Measurements from ENCODE around the gene LRRC51. TPM values are rescaled to one million over a fixed set of nuclear protein-coding genes. Genes with fewer than 3 reads are reported as not detected.

Gene LRRC51
- total RNA-seq = 3.9 and 13.5 TPM in 2 replicates

DNA sequence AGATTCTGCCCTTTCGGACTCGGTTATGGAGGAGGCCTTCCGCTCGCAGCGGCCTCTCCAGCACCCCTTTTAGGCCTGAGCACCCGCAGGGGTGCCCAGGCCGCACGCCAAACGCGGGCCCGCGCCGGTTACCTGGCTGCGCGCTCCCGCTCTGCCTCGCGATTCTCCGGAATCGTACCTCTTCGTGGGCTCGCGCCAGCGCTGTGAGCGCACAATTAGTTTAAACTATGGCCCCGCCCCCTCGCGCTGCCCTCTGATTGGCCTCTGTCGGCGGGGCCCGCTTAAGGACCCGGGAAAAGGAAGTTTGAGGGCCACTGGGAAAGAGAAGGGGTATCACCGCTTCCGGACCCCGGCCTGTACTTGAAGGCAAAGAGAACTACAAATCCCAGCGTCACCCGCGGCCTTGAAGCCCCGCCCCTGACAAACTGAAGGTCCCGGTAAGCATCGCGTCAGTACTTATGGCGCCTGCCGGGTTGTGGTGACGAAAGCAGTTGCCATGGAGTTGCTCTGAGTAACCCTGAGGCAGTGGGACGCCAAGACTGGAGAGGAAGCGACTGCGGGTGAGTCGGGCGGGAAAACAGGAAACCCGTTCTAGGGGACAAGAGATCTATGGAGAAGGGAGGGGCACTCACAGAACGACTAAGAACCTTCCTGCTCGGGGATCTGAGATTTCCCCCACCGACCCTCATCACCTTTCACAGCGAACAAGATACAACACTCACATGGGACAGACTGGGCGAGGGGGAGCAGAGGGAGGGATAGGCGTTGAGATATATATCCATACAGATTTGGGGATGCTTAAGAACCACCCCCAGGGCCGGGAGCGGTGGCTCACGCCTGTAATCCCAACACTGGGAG is at the start of gene LRRC51, which contains the start of gene NUMA1:
LRRC51 (plus strand) TSS at position 525 of the 858 bp plus-strand sequence. CDS start 8,234 bp downstream, outside the sequence.
NUMA1 (minus strand) TSS at position 217 of the 858 bp plus-strand sequence. CDS start 44,599 bp downstream, outside the sequence.

DNA sequence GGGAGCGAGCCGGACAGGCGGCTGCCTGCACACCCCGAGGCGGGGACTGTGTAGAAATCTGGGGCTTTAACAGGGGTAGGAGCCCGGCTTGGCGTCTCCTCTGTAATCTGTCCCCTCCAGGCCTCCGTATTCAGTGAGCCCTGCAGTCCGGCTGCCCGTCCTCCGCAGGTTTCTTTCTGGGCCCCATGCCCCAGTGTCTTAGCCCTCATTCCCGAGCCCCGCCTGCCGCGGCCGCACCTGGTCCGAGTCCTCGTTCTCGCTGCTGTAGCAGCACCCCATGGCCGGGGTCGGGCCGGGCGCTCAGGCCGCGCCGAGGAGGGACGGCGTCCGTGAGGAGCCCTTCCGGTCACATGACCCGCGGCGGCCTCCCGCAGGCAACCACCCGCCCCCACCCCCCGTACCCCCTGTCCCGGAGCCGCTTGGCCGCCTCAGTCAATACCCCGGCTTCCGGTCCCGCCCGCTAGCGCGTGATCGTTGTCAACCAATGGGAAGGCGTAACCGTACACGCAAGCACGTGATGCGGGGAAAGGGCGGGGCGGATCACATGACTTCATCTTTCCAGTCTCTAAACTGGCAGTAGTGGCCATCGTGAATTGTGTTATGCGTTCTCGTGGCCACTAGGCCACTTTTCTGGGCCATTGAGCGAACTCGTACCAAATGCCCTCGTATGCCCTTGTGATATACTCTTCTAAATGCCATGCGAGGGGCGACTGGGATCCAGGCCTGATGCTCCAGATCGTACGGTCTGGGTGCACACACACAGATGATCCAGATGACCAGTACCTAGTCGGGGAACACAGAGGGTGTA is 22.5 kb downstream of the LRRC51 start, which contains the start of gene LAMTOR1:
LAMTOR1 (minus strand) TSS at position 352 of the 808 bp plus-strand sequence; CDS start at position 279, 73 bp downstream.

DNA sequence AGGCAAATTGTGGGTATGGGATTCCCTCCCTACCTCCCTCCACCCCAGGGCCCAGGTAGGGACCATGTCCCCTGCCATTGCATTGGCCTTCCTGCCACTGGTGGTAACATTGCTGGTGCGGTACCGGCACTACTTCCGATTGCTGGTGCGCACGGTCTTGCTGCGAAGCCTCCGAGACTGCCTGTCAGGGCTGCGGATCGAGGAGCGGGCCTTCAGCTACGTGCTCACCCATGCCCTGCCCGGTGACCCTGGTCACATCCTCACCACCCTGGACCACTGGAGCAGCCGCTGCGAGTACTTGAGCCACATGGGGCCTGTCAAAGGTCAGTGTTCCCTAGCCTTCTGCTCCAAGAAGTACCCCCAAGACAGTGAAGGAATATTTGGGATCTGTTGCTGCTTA is 25.2 kb downstream of the LRRC51 start, which contains the start of gene TOMT:
TOMT (plus strand) TSS at position 37 of the 400 bp plus-strand sequence; CDS start at position 65, 28 bp downstream.

GRCh38 chr11:72112143-72112977 is 31.7 kb downstream of the LRRC51 start, which contains the start of gene ANAPC15:
Gene ANAPC15, minus strand, starts transcription at chr11:72112695. Its CDS starts 1,419 bp downstream, at chr11:72111276.

DNA sequence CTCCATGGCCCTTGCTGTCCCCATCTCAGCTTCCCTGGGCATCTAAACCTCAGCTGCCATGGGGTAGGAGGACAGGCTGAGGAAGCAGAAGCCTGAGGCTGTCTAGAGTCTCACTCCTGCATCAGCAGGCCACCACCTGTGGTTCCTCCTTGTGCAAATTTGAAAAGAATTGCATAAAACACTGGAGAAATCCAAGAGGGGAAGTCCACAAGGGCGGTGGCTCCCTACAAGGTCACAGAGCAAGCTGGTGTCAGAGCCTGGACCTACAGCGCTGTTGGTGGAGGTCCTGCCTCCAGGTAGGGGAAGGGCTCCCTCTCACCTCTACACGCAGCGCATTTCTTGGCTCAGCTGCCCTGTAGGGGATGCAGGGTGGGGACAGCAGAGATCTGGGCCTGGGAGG is 54.8 kb downstream of the LRRC51 start, which contains the start of gene FOLR3:
FOLR3 (plus strand) TSS at position 253 of the 400 bp plus-strand sequence. CDS start 228 bp downstream, outside the sequence.

Other genes starting within 250 kb of the LRRC51 start
- gene DEFB108B, start 247.7 kb upstream of the LRRC51 start, total RNA-seq = not detected in 2 replicates
- not detected in 2 replicates for gene DEFB131B, start 202.4 kb upstream of the LRRC51 start, total RNA-seq
- 6.9 and 7.6 TPM in 2 replicates for gene XNDC1N, start 152.3 kb upstream of the LRRC51 start, total RNA-seq
- gene RNF121, start 151.8 kb upstream of the LRRC51 start, total RNA-seq = 33.4 and 44.8 TPM in 2 replicates
- 1.3 and 2.0 TPM in 2 replicates for gene IL18BP, start 81.9 kb upstream of the LRRC51 start, total RNA-seq
- gene NUMA1, start 308 bp upstream of the LRRC51 start, total RNA-seq = 154 and 194 TPM in 2 replicates
- 86.1 and 89.2 TPM in 2 replicates for gene LAMTOR1, start 22.4 kb downstream of the LRRC51 start, total RNA-seq
- not detected in 2 replicates for gene TOMT, start 25.1 kb downstream of the LRRC51 start, total RNA-seq
- gene ANAPC15, start 31.8 kb downstream of the LRRC51 start, total RNA-seq = 25.9 and 41.6 TPM in 2 replicates
- 0.34 and 1.4 TPM in 2 replicates for gene FOLR3, start 54.9 kb downstream of the LRRC51 start, total RNA-seq
- not detected in 2 replicates for gene FOLR1, start 111.3 kb downstream of the LRRC51 start, total RNA-seq
- gene FOLR2, start 135.9 kb downstream of the LRRC51 start, total RNA-seq = not detected in 2 replicates
- gene INPPL1, start 143.9 kb downstream of the LRRC51 start, total RNA-seq = 44.8 and 49.0 TPM in 2 replicates
- gene PHOX2A, start 163.3 kb downstream of the LRRC51 start, total RNA-seq = not detected in 2 replicates